C4-2B (cell line): ENCODE results near the gene CERS4.

Experiments used
- CTCF ChIP-seq: fragments of 450-650 bp; conservative IDR thresholded peaks from 2 replicates; pipeline ENCODE4 v1.5.1; 2017; ENCODE audit warnings: mild to moderate bottlenecking
- ZFX ChIP-seq: fragments of 450-650 bp; IDR thresholded peaks from 2 replicates; pipeline ENCODE4 v1.6.1; 2017

GRCh38 chr19:8241646-8242045 is 32.5 kb downstream of the CERS4 start:
- TF ChIP-seq CTCF = no peak
- TF ChIP-seq ZFX = no peak
